HEK293T (cell line): Measurements from ENCODE around the gene SNRPF.

Source experiments
- ARNT ChIP-seq: fragments of 450-650 bp; IDR thresholded peaks from 2 replicates; pipeline ENCODE4 v1.6.1; 2017; ENCODE audit warnings: mild to moderate bottlenecking
- BHLHE40 ChIP-seq: fragments of 450-650 bp; IDR thresholded peaks from 2 replicates; pipeline ENCODE4 v1.6.1; 2016; ENCODE audit warnings: mild to moderate bottlenecking, moderate library complexity, borderline replicate concordance
- ELF4 ChIP-seq: fragments of 450-650 bp; IDR thresholded peaks from 2 replicates; pipeline ENCODE4 v1.6.1; 2017; ENCODE audit warnings: antibody characterized with exemption
- FOXA1 ChIP-seq: fragments of 450-650 bp; IDR thresholded peaks from 2 replicates; pipeline ENCODE4 v1.6.1; 2016; ENCODE audit warnings: mild to moderate bottlenecking
- L3MBTL2 ChIP-seq: fragments of 450-650 bp; conservative IDR thresholded peaks from 2 replicates; pipeline ENCODE4 v1.6.1; 2016; ENCODE audit warnings: mild to moderate bottlenecking
- PKNOX1 ChIP-seq: fragments of 450-650 bp; IDR thresholded peaks from 2 replicates; pipeline ENCODE4 v1.6.1; 2016
- SP1 ChIP-seq: fragments of 450-650 bp; IDR thresholded peaks from 2 replicates; pipeline ENCODE4 v1.6.1; 2017
- SUZ12 ChIP-seq: fragments of 450-650 bp; IDR thresholded peaks from 2 replicates; pipeline ENCODE4 v1.6.1; 2016; ENCODE audit warnings: mild to moderate bottlenecking
- ZNF384 ChIP-seq: fragments of 450-650 bp; IDR thresholded peaks from 2 replicates; pipeline ENCODE4 v1.6.1; 2016

- TF ChIP-seq ZNF384 (no peak), ELF4 (no peak), PKNOX1 (no peak), FOXA1 (no peak), BHLHE40 (no peak), L3MBTL2 (no peak), SUZ12 (no peak), ARNT (no peak), SP1 (no peak)
These were observed 6.6 kb upstream of the SNRPF start for GRCh38 chr12:95852133-95852532.
